ENCODE data around the gene AKAP8.

- TF ChIP-seq POLR2A (IDR thresholded peaks at IDR 0.05) (no peak), CTCF (IDR thresholded peaks at IDR 0.05) (no peak)
These were observed 42.4 kb downstream of the AKAP8 start for GRCh38 chr19:15337202-15337601.

Data from Peyer's patch (tissue), 4 donors.